HG03520 (cell line): Measurements from ENCODE around the gene CD79A.

Experiments used
- ATAC-seq: cut with Tn5 transposase; IDR thresholded peaks from one replicate; pipeline ENCODE4 v1.9.1; 2021; ENCODE audit warnings: mild to moderate bottlenecking, moderate library complexity; ENCODE audit not compliant: unreplicated experiment

CD79A gene

GRCh38 chr19:41883463-41883820, 6.4 kb downstream of the CD79A start:
- ATAC-seq: no peak

- peak; percentile 79 for ATAC-seq
Observed at GRCh38 chr19:41883821-41884733, 7.0 kb downstream of the CD79A start.

GRCh38 chr19:41886761-41887710, 10.0 kb downstream of the CD79A start:
- no peak for ATAC-seq

GRCh38 chr19:41887711-41888382, 10.8 kb downstream of the CD79A start:
- ATAC-seq: no peak

GRCh38 chr19:41888926-41889325, 11.8 kb downstream of the CD79A start:
- no peak for ATAC-seq

GRCh38 chr19:41889896-41890295, 12.8 kb downstream of the CD79A start:
- ATAC-seq: no peak

GRCh38 chr19:41890936-41891335, 13.9 kb downstream of the CD79A start:
- no peak for ATAC-seq

- ATAC-seq: no peak
Observed at GRCh38 chr19:41892173-41892902, 15.3 kb downstream of the CD79A start.

GRCh38 chr19:41893899-41894298, 16.8 kb downstream of the CD79A start:
- ATAC-seq: no peak

- no peak for ATAC-seq
Observed at GRCh38 chr19:41894350-41894749, 17.3 kb downstream of the CD79A start.

GRCh38 chr19:41895745-41896580, 18.9 kb downstream of the CD79A start:
- no peak for ATAC-seq

GRCh38 chr19:41896581-41896942, 19.5 kb downstream of the CD79A start:
- ATAC-seq: no peak

GRCh38 chr19:41897181-41897580, 20.1 kb downstream of the CD79A start:
- ATAC-seq: no peak

GRCh38 chr19:41897820-41898219, 20.7 kb downstream of the CD79A start:
- ATAC-seq: no peak

GRCh38 chr19:41898235-41898634, 21.2 kb downstream of the CD79A start:
- ATAC-seq: no peak

- ATAC-seq: no peak
Observed at GRCh38 chr19:41901707-41902360, 24.8 kb downstream of the CD79A start.

- no peak for ATAC-seq
Observed at GRCh38 chr19:41902594-41902993, 25.5 kb downstream of the CD79A start.

GRCh38 chr19:41903193-41903953, 26.3 kb downstream of the CD79A start:
- no peak for ATAC-seq
